ENCODE results near the gene PYGB.
"Not testable (repeated sequence)": the region's sequence is repeated elsewhere in the genome, so short reads cannot be mapped to it uniquely, and the experiment has no call there.

The PYGB gene

GRCh38 chr20:25296094-25297093 lies 48.5 kb downstream of the PYGB start:
- no peak for DNase-seq (ENCODE audit: low read depth)

DNA sequence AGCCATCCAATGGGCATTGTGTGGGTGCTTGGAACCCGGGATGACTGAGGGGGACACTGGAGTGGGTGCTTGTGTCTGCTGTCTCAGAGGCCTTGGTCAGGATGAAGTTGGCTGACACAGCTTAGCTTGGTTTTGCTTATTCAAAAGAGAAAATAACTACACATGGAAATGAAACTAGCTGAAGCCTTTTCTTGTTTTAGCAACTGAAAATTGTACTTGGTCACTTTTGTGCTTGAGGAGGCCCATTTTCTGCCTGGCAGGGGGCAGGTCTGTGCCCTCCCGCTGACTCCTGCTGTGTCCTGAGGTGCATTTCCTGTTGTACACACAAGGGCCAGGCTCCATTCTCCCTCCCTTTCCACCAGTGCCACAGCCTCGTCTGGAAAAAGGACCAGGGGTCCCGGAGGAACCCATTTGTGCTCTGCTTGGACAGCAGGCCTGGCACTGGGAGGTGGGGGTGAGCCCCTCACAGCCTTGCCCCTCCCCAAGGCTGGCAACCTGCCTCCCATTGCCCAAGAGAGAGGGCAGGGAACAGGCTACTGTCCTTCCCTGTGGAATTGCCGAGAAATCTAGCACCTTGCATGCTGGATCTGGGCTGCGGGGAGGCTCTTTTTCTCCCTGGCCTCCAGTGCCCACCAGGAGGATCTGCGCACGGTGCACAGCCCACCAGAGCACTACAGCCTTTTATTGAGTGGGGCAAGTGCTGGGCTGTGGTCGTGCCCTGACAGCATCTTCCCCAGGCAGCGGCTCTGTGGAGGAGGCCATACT lies 49.4 kb downstream of the PYGB start:
- no peak for DNase-seq (ENCODE audit: low read depth)

- DNase-seq (ENCODE audit: low read depth) = no peak
Observed at GRCh38 chr20:25299806-25300205, 51.9 kb downstream of the PYGB start.

GRCh38 chr20:25300496-25301170 lies 52.7 kb downstream of the PYGB start:
- DNase-seq (ENCODE audit: low read depth) = no peak

- DNase-seq (ENCODE audit: low read depth) = no peak
Observed at GRCh38 chr20:25301357-25301920, 53.6 kb downstream of the PYGB start.

DNA sequence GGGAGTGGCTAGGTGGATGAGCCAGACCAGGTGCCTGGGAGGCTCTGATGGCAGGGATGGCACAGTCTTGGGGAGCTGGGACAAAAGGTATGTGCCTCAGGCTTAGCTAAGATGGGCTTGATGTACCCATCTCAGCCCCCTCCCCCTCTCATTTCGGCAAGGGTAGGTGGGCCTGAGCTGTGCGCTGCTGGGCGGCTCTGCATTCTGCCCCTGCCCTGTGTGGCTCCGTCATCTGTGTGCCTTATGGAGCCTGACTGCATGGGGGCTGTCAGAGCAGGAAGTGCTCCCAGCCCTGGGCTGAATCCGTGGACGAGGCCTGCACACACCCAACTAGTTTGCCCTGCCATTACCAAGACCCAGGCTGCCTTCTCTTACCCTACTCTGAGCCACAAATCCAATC lies 54.7 kb downstream of the PYGB start:
- DNase-seq (ENCODE audit: low read depth) = no peak

DNA sequence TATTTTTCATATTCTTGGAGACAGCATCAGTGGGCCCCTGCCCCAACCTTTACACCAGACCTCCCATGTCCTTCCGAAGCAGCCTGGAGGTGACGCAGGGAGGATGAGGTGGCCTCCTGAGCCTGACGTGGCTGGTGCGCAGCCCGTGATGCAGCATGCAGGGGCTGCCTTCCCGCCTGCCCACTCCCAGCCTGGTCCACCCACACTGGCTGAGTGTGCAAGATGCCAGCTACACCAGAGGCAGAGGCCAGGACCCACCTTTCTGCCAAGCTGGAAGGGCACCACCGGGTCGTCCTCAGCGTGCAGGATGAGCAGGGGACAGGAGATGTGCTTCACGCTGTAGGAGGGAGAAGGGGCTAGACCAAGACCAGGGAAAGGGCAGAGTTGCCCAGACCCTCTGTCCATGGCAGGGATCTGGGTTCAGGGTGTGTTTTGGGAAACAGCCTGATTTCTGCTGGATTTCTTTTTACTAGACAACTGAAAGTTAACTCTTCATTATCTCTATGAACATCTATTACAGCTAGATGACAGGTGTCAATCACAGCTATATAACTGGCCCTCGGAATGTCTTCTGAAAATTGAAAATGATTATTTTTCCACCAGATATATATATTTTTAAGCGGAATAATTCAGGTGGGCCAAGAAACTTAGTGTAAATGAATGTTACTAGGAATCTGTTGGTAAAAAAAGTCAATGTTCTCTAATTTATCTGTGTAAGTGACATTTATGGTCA lies 55.6 kb downstream of the PYGB start:
- no peak for DNase-seq (ENCODE audit: low read depth)

GRCh38 chr20:25304025-25304549 lies 56.2 kb downstream of the PYGB start:
- no peak for DNase-seq (ENCODE audit: low read depth)

DNA sequence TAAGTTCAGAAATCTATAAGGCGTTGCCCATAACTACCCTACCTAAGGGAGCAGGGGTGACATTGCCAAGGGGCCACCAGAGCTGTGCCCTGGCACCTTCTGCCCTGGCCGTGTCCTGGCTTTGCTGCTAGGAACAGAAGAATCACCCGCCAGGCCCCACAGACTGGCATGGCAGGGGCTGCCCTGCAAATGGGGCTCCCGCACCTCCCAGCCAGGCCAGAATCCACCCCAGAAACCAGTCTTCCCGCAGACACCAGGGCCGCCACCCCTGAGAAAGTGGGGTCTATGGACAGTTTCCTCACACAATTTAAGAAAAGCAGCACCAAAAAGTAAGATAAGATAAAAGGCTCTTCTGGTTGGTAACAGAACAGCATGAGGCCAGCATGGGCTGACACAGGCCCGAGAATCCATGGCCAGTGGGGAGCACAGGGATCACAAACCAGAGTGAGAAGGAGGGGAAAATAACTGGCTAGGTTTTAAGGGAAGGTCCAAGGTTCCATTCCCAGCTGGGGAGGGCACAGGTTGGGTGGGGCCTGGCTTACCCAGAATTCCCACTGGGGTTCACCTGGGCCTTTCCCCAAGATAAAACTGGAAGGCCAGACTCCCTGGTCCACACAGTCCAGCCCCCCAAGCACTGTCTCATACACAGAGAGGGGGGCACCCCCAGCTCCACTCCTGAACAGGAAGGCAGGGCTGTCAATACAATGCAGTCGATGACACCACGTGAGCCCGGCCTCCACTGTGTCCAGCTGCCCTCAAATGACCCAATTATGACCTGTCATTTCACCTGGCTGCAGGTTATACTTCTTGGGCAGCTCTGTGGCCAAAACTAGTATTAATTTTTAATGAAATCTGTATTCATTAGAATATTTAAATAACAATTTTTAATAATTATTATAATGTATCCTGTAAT lies 59.4 kb downstream of the PYGB start:
- no peak for DNase-seq (ENCODE audit: low read depth)

GRCh38 chr20:25308083-25308491 lies 60.2 kb downstream of the PYGB start:
- DNase-seq (ENCODE audit: low read depth) = no peak

GRCh38 chr20:25308671-25309394 lies 60.9 kb downstream of the PYGB start:
- DNase-seq (ENCODE audit: low read depth) = no peak

- DNase-seq (ENCODE audit: low read depth) = no peak
Observed at GRCh38 chr20:25309395-25310267, 61.7 kb downstream of the PYGB start.

- DNase-seq (ENCODE audit: low read depth) = no peak
Observed at GRCh38 chr20:25310268-25310920, 62.5 kb downstream of the PYGB start.

DNA sequence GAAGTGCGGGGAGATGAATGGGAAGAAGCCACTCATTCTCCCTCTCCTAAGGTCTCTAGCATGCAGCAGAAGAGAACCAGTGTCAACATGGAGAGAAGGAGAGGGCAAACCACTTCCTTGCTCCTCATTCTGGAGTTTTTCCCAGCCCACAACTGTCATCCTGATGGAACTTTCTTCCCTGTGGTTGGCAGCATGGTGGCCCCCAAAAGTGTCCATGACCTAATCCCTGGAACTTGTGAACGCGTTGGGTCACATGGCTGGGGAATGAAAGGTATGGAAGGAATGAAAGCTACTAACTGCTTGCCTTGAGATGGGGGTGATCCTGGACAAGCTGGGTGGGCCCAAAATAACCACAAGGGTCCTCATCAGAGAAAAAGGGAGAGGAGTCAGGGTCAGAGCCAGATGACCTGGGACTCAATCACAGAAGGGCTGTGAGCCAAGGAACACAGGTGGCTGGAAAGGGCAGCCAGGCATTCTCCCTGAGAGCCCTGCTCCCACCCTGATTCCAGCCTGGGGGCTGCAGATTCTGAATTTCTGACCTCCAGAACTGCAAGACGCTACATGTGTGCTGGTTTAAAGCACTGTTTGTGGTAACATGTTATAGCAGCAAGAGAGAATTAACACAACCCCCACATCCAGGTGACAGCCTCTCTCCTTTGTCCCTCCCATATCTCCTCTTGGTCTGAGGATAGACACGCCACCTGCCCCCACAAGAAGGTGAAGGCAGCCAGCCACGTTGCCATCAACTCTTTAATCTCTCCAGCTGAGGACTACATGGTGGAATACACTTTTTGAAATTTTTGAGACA lies 63.2 kb downstream of the PYGB start:
- no peak for DNase-seq (ENCODE audit: low read depth)

DNA sequence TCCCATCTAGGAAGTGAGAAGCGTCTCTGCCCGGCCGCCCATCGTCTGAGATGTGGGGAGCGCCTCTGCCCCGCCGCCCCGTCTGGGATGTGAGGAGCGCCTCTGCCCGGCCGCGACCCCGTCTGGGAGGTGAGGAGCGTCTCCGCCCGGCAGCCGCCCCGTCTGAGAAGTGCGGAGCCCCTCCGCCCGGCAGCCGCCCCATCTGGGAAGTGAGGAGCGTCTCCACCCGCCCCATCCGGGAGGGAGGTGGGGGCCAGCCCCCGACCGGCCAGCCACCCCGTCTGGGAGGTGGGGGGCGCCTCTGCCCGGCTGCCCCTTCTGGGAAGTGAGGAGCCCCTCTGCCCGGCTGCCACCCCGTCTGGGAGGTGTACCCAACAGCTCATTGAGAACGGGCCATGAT lies 64.8 kb downstream of the PYGB start:
- DNase-seq (ENCODE audit: low read depth) = not testable (repeated sequence)

DNA sequence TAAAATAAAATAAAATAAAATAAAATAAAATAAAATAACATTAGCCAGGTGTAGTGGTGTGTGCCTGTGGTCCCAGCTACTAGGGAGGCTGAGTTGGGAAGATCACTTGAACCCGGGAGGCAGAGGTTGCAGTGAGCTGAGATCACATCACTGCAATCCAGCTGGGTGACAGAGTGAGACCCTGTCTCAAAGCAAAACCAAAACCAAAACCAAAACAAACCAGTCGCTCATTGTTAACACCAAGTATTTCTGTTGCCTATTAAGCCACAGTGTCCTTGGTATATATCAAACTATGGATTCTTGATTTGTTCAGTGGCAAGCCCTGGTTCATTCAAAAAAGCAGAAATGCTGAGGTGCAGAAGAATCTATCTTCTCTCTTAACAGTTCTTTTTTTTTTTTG lies 65.7 kb downstream of the PYGB start:
- no peak for DNase-seq (ENCODE audit: low read depth)

Data from stimulated activated CD8-positive, alpha-beta memory T cell treated with anti-CD3 and anti-CD28 coated beads, Interleukin-7, amount 100 ng/mL, for 24 hours (primary cell).